ENCODE data around the gene SARDH.

DNA sequence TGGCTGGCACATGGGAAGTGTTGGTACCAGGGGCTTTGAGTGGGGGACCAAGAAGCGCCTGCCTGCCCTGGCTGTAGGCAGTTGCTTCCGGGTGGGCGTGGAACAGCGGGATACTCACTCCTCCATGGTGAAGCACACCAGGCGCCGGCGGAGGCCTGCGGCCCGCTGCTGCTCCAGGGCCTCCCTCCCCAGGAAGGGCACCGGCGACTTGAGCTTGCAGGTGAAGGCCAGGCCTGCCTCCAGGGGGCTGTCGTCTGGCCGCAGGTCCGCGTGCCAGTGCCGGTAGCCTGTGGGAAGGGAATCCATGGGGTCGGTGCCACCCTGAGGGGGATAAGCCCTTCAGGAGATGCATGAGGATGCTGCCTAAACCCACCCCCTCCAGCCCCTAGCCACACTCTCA is 67.7 kb downstream of the SARDH start:
- TF ChIP-seq, protein P1, sequence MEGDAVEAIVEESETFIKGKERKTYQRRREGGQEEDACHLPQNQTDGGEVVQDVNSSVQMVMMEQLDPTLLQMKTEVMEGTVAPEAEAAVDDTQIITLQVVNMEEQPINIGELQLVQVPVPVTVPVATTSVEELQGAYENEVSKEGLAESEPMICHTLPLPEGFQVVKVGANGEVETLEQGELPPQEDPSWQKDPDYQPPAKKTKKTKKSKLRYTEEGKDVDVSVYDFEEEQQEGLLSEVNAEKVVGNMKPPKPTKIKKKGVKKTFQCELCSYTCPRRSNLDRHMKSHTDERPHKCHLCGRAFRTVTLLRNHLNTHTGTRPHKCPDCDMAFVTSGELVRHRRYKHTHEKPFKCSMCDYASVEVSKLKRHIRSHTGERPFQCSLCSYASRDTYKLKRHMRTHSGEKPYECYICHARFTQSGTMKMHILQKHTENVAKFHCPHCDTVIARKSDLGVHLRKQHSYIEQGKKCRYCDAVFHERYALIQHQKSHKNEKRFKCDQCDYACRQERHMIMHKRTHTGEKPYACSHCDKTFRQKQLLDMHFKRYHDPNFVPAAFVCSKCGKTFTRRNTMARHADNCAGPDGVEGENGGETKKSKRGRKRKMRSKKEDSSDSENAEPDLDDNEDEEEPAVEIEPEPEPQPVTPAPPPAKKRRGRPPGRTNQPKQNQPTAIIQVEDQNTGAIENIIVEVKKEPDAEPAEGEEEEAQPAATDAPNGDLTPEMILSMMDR (IDR thresholded peaks at IDR 0.05; ENCODE audit: borderline replicate concordance, extremely low read depth, low read length, poor library complexity, severe bottlenecking), result no peak
- TF ChIP-seq EZH2 (IDR thresholded peaks at IDR 0.05; ENCODE audit: borderline replicate concordance, low read depth, low read length, severe bottlenecking), result no peak
